ENCODE data around the gene IL37. TPM values are rescaled to one million over a fixed set of nuclear protein-coding genes. Genes with fewer than 3 reads are reported as not detected.
"Not testable (repeated sequence)": the region's sequence is repeated elsewhere in the genome, so short reads cannot be mapped to it uniquely, and the experiment has no call there.

IL37 gene
- total RNA-seq, 1 donor from 2014 or later, result not detected

DNA sequence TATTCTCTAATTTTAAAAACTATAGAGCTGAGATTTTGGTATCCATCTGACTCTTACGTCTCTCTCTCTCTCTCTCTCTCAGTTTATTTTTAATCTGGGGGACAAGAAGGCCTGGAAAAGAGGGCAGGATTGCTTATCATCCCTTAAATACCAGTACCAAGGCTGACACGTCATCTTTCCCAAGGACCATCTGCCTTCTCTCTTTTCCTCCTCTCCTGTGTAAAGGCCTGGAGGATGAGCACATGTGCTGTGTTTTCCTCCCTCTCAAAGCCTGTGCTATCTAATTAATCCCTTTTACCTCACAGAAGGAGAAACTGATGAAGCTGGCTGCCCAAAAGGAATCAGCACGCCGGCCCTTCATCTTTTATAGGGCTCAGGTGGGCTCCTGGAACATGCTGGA, 7.3 kb downstream of the IL37 start:
- no peaks in the 10 kb centered on the region for H3K27me3 Mint-ChIP-seq (ENCODE audit: low read depth)
- DNase-seq (ENCODE audit: low spot score), result no peak
- peaks cover 28% of the 10 kb centered on the region for H3K4me1 Mint-ChIP-seq (ENCODE audit: low read depth)
- no peak overlapping the region for H3K27ac Mint-ChIP-seq
- H3K4me3 Mint-ChIP-seq (ENCODE audit: low read depth), result no peak overlapping the region
- H3K36me3 Mint-ChIP-seq (ENCODE audit: low read depth), result no peaks in the 10 kb centered on the region
- intact Hi-C loops (cut with micrococcal nuclease), result no loop called here
- H3K9me3 Mint-ChIP-seq, result no peaks in the 10 kb centered on the region

DNA sequence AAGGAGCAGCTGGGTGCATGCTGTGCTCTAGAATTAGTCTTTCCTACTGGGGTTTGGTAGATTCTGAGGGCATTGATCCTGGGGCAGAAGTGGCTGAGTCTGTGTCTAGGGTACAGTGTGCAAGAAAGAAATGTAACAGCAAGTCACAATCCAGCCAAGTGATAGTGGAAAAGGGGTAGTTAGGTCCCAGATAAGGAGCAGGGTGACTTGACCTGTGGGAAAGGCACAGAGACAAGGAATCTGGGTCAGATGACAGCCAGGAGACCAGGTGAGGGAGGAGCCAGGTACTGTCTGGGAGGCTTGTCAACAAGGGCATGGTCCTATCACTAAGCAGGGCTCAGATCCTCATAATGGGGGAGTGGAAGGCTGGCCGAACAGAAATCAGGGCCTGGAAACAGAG, 8.1 kb downstream of the IL37 start:
- intact Hi-C loops (cut with micrococcal nuclease), result no loop called here
- Mint-ChIP-seq H3K27ac (no peak overlapping the region), H3K4me1 (ENCODE audit: low read depth) (peaks cover 28% of the 10 kb centered on the region), H3K4me3 (ENCODE audit: low read depth) (no peak overlapping the region), H3K36me3 (ENCODE audit: low read depth) (no peaks in the 10 kb centered on the region), H3K27me3 (ENCODE audit: low read depth) (no peaks in the 10 kb centered on the region), H3K9me3 (no peaks in the 10 kb centered on the region)
- no peak for DNase-seq (ENCODE audit: low spot score)

DNA sequence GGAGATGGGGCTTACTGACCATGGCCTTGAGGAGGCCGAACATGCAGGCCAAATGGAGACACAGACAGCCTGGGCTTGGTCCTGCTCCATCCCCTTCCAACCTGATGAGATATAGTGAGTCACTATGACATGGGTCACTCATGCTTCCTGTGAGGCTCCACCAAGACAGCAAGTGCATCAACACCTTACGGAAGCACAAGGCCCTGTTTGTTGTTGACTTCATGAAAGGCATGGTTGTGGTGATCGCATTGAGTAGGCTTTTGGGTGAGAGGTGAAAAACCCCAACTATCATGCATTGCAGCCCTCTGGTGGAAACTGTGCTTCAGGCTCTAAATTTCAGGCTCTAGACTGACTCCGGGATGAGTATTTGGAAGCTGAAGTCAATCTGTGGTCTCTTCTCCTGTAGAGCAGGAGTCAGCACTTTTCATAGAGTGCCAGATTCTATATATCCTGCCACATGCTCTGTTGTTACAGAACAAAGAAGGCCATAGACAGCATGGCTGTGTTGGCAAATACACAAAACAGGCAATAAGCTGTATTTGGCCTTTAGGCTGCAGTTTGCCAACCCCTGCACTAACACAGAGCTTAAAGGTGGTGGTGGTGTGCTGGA, 10.1 kb downstream of the IL37 start:
- no peak overlapping the region for H3K4me3 Mint-ChIP-seq (ENCODE audit: low read depth)
- H3K27me3 Mint-ChIP-seq (ENCODE audit: low read depth), result no peaks in the 10 kb centered on the region
- H3K9me3 Mint-ChIP-seq, result no peaks in the 10 kb centered on the region
- no peaks in the 10 kb centered on the region for H3K36me3 Mint-ChIP-seq (ENCODE audit: low read depth)
- no peak overlapping the region for H3K27ac Mint-ChIP-seq
- intact Hi-C loops (cut with micrococcal nuclease), result no loop called here
- peaks cover 20% of the 10 kb centered on the region for H3K4me1 Mint-ChIP-seq (ENCODE audit: low read depth)
- no peak for DNase-seq (ENCODE audit: low spot score)

- Mint-ChIP-seq H3K27ac (no peak overlapping the region), H3K4me1 (ENCODE audit: low read depth) (peaks cover 10% of the 10 kb centered on the region)
- intact Hi-C loops (cut with micrococcal nuclease), result no loop called here
Observed at GRCh38 chr2:112921982-112922381, 11.0 kb downstream of the IL37 start.

DNA sequence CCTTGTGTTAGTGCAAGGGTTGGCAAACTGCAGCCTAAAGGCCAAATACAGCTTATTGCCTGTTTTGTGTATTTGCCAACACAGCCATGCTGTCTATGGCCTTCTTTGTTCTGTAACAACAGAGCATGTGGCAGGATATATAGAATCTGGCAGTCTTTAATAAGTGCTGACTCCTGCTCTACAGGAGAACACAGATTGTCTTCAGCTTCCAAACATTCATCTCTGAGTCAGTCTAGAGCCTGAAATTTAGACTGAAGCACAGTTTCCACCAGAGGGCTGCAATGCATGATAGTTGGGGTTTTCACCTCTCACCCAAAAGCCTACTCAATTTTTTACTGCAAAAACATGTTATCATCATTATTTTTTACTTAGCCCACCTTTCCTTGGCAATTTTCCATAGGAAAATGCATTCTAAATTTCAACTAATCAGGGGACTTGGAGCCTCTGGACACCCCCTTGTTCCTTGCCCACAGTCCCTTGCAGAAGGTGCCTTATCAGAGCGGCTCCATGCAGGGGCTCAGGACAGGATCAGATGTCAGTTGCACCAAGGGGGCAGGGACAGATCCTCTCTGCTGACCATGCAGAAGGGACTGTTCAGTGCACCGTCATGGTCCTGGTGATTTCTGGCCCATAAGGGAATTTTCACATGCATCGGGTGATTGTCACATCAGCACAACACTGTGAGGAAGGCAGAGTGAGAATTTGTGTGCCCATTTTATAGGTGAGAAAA, 12.4 kb downstream of the IL37 start:
- Mint-ChIP-seq H3K4me3 (ENCODE audit: low read depth) (no peak overlapping the region), H3K27ac (no peak overlapping the region), H3K27me3 (ENCODE audit: low read depth) (no peaks in the 10 kb centered on the region), H3K4me1 (ENCODE audit: low read depth) (peaks cover 7% of the 10 kb centered on the region), H3K36me3 (ENCODE audit: low read depth) (no peaks in the 10 kb centered on the region), H3K9me3 (no peaks in the 10 kb centered on the region)
- DNase-seq (ENCODE audit: low spot score), result no peak
- intact Hi-C loops (cut with micrococcal nuclease), result no loop called here

More at GRCh38 chr2:112921982-112922381, 11.0 kb downstream of the IL37 start:
- Mint-ChIP-seq H3K27me3 (ENCODE audit: low read depth) (no peaks in the 10 kb centered on the region), H3K4me3 (ENCODE audit: low read depth) (no peak overlapping the region), H3K36me3 (ENCODE audit: low read depth) (no peaks in the 10 kb centered on the region), H3K9me3 (no peaks in the 10 kb centered on the region)
- DNase-seq (ENCODE audit: low spot score), result no peak

DNA sequence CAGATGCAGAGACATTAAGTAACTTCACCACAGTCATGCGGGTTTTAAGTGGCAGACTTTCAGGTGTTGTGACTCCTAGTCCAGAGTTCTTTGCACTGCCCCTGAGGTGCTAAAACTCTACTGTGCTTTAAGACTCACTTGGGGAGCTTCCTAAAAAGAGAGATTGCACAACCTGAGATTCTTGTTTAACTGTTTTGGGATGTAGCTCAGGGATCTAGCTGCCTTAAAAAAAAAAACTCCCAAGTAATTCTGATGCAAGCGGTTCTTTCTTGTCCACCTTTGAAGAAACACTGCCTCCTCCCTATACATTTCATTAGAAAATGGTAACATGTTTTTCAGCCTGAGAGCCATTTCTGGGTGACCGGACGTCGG, 13.0 kb downstream of the IL37 start:
- Mint-ChIP-seq H3K4me1 (ENCODE audit: low read depth) (peaks cover 7% of the 10 kb centered on the region), H3K36me3 (ENCODE audit: low read depth) (no peaks in the 10 kb centered on the region), H3K27me3 (ENCODE audit: low read depth) (no peaks in the 10 kb centered on the region), H3K4me3 (ENCODE audit: low read depth) (no peak overlapping the region), H3K9me3 (no peaks in the 10 kb centered on the region), H3K27ac (no peak overlapping the region)
- DNase-seq (ENCODE audit: low spot score), result no peak
- intact Hi-C loops (cut with micrococcal nuclease), result no loop called here

DNA sequence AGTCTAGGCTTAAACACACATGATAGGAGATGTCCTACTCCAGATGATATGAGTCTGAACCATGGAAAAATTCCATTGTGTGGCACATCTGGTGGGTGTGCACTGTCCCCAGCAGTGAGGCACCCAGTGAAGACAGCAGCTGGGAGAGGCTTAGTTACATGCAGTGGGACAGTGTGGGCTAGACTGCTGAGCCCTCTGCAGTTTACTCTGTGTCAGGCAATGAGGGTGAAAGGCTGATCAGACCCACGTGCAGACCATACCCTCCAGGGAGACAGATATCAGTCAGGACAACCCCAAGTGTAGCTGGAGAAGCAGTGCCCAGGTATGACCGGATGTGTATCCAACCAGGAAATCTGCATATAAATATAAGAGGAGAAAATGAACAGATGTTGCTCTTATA, 13.4 kb downstream of the IL37 start:
- H3K36me3 Mint-ChIP-seq (ENCODE audit: low read depth), result no peaks in the 10 kb centered on the region
- no peak for DNase-seq (ENCODE audit: low spot score)
- no peak overlapping the region for H3K4me3 Mint-ChIP-seq (ENCODE audit: low read depth)
- no peaks in the 10 kb centered on the region for H3K27me3 Mint-ChIP-seq (ENCODE audit: low read depth)
- no peak overlapping the region for H3K27ac Mint-ChIP-seq
- no peaks in the 10 kb centered on the region for H3K9me3 Mint-ChIP-seq
- intact Hi-C loops (cut with micrococcal nuclease), result no loop called here
- peaks cover 7% of the 10 kb centered on the region for H3K4me1 Mint-ChIP-seq (ENCODE audit: low read depth)

GRCh38 chr2:112924821-112925220, 13.9 kb downstream of the IL37 start:
- no peaks in the 10 kb centered on the region for H3K9me3 Mint-ChIP-seq
- DNase-seq (ENCODE audit: low spot score), result no peak
- intact Hi-C loops (cut with micrococcal nuclease), result no loop called here
- no peaks in the 10 kb centered on the region for H3K36me3 Mint-ChIP-seq (ENCODE audit: low read depth)
- no peak overlapping the region for H3K4me3 Mint-ChIP-seq (ENCODE audit: low read depth)
- no peaks in the 10 kb centered on the region for H3K27me3 Mint-ChIP-seq (ENCODE audit: low read depth)
- no peak overlapping the region for H3K27ac Mint-ChIP-seq
- H3K4me1 Mint-ChIP-seq (ENCODE audit: low read depth), result peaks cover 7% of the 10 kb centered on the region

GRCh38 chr2:112926707-112927106, 15.7 kb downstream of the IL37 start:
- H3K27ac Mint-ChIP-seq, result no peak overlapping the region
- H3K4me3 Mint-ChIP-seq (ENCODE audit: low read depth), result no peak overlapping the region
- intact Hi-C loops (cut with micrococcal nuclease), result no loop called here
- no peak for DNase-seq (ENCODE audit: low spot score)
- H3K36me3 Mint-ChIP-seq (ENCODE audit: low read depth), result no peaks in the 10 kb centered on the region
- H3K9me3 Mint-ChIP-seq, result no peaks in the 10 kb centered on the region
- no peaks in the 10 kb centered on the region for H3K4me1 Mint-ChIP-seq (ENCODE audit: low read depth)
- no peaks in the 10 kb centered on the region for H3K27me3 Mint-ChIP-seq (ENCODE audit: low read depth)

DNA sequence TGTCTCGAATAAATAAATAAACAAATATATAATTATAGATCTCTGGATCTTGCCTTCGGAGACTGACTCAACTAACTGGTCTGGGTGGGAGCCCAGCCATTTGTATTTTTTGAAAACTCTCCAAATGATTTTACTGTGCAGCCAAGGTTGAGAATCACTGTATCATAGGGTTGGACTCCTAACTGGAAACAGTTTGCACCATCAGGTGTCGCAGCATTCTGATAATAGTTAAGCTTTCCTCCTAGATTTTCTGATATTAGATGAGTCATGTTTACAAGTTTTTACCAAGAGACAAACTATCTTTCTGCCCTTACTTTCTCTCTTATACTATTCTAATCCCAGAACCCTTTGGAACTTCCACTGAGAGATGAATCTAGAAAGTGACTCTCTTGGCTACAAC, 16.8 kb downstream of the IL37 start:
- H3K27ac Mint-ChIP-seq, result no peak overlapping the region
- no peaks in the 10 kb centered on the region for H3K36me3 Mint-ChIP-seq (ENCODE audit: low read depth)
- peaks cover 2% of the 10 kb centered on the region for H3K27me3 Mint-ChIP-seq (ENCODE audit: low read depth)
- no peak for DNase-seq (ENCODE audit: low spot score)
- H3K4me1 Mint-ChIP-seq (ENCODE audit: low read depth), result no peaks in the 10 kb centered on the region
- H3K9me3 Mint-ChIP-seq, result no peaks in the 10 kb centered on the region
- H3K4me3 Mint-ChIP-seq (ENCODE audit: low read depth), result no peak overlapping the region
- intact Hi-C loops (cut with micrococcal nuclease), result no loop called here

- Mint-ChIP-seq H3K27ac (no peak overlapping the region), H3K4me1 (ENCODE audit: low read depth) (no peaks in the 10 kb centered on the region), H3K9me3 (no peaks in the 10 kb centered on the region), H3K36me3 (ENCODE audit: low read depth) (no peaks in the 10 kb centered on the region), H3K4me3 (ENCODE audit: low read depth) (no peak overlapping the region), H3K27me3 (ENCODE audit: low read depth) (peaks cover 13% of the 10 kb centered on the region)
- intact Hi-C loops (cut with micrococcal nuclease), result no loop called here
- DNase-seq (ENCODE audit: low spot score), result no peak
Observed at GRCh38 chr2:112933261-112933660, 22.3 kb downstream of the IL37 start.

DNA sequence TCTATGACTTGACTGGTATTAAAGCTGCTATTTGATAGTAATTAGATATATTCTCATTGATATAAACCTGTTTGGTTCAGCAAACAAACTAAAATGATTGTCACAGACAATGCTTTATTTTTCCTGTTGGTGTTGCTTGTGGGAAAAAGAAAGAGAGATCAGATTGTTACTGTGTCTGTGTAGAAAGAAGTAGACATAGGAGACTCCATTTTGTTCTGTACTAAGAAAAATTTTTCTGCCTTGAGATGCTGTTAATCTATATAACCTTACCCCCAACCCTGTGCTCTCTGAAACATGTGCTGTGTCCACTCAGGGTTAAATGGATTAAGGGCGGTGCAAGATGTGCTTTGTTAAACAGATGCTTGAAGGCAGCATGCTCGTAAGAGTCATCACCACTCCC, 23.2 kb downstream of the IL37 start:
- H3K27ac Mint-ChIP-seq; H3K4me1 Mint-ChIP-seq (ENCODE audit: low read depth); H3K9me3 Mint-ChIP-seq; intact Hi-C loops (cut with micrococcal nuclease); DNase-seq (ENCODE audit: low spot score); H3K4me3 Mint-ChIP-seq (ENCODE audit: low read depth); H3K36me3 Mint-ChIP-seq (ENCODE audit: low read depth): not testable (repeated sequence)
- peaks cover 20% of the 10 kb centered on the region for H3K27me3 Mint-ChIP-seq (ENCODE audit: low read depth)

- intact Hi-C loops (cut with micrococcal nuclease), result no loop called here
- Mint-ChIP-seq H3K4me3 (ENCODE audit: low read depth) (no peak overlapping the region), H3K27ac (no peak overlapping the region), H3K9me3 (no peaks in the 10 kb centered on the region), H3K36me3 (ENCODE audit: low read depth) (no peaks in the 10 kb centered on the region), H3K4me1 (ENCODE audit: low read depth) (peaks cover 3% of the 10 kb centered on the region), H3K27me3 (ENCODE audit: low read depth) (peaks cover 28% of the 10 kb centered on the region)
- DNase-seq (ENCODE audit: low spot score), result no peak
Observed at GRCh38 chr2:112936927-112937232, 25.9 kb downstream of the IL37 start.

DNA sequence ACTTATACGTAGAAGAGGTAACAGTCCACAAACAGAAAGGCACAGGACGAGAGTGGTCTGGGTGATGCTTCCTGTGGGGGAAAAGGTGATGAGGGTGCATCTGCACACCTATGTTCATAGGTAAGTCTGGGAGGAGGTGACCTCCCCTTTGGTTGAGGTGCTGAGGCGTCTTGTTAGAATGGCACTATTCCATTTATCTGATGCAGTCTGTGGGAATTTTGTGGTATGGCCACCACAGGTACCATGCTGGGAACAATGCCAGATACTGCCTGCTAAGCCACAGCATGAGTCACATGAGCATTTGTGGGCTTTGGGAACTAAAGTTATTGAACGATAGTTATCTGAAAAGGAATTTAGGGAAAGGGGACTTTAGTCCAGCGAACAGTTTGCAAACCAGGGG, 27.9 kb downstream of the IL37 start:
- Mint-ChIP-seq H3K4me3 (ENCODE audit: low read depth) (no peak overlapping the region), H3K4me1 (ENCODE audit: low read depth) (peaks cover 3% of the 10 kb centered on the region), H3K27ac (no peak overlapping the region), H3K9me3 (no peaks in the 10 kb centered on the region), H3K36me3 (ENCODE audit: low read depth) (no peaks in the 10 kb centered on the region), H3K27me3 (ENCODE audit: low read depth) (peaks cover 26% of the 10 kb centered on the region)
- intact Hi-C loops (cut with micrococcal nuclease), result no loop called here
- no peak for DNase-seq (ENCODE audit: low spot score)

Measured in activated T-helper 2 cell treated with anti-CD3 and anti-CD28 coated beads, Interferon-gamma antibody, Interleukin-2, Interleukin-4, amounts not matched to agents 10 μg/mL and 5 μg/mL and 100 μg/mL, durations not matched to agents 14 hours and 24 hours and 36 hours (primary cell).